Measurements from ENCODE around the gene ADGRD1.

Gene ADGRD1

DNA sequence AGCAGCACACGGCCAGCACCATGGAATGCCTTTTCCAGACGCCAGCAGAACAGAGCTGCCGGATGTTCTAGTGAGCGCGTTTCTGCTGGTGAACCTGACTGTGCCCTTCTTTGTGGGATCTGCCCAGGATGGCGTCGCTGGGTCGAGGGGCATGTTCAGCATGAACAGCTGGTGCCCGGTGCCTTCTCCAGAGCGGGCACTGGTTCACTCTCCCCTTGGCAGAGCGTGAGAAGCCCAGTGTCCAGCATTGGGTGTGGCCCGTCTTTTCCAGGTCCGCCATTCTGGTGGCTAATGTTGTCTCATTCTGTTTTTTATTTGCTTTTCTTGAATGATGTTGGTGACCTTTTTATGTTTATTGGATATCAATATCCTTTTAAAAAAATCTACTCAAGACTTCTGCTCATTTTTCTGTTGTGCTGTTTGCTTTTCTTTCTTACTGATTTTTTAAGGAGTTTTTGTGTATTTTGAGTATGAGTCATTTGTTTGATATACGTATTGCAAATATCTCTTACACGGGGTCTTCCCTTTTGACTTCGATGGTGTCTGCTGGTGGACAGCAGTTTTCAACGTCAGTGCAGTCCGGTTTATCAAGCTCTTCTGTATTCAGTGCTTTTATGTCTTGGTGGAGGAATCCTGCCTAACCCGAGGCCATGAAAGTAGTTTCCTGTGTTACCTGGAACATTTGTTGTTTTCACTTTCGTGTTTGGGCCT is 74.3 kb downstream of the ADGRD1 start:
- DNase-seq, result no peak

DNA sequence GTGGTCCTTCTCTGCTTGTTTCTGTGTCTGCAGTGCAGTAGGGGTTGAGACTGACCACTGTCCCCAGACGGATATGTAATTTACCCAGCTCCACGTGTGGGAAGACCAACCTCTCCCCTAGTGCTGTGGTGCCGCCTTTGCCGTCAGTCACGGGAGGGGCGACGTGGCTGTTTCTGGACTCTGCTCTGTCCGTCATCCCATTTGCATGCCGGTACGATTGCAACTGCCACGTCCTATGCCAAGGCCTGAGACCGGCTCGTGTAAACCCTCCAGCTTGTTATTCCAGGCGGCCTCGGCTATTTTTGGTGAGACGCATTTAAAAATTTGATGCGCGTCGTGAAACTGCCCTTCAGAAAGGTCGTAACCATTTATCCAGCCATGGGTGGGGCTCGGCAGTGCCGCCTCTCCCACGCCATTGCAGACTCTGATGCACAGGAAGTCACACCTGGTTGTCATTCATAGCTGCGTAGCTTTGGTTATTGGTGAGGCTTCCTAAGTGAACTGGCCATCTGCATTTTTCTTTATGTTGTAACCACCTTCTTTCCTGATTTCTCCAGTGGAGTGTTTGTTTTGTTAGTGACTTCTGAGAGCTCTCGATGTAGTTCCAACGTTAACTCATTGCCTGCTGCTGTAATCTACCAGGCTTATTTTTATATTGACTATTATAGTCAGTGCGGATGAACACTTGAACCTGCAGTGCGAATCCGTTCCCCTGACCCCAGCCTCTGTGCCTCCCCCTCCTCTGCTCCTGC is 75.1 kb downstream of the ADGRD1 start:
- no peak for DNase-seq

DNA sequence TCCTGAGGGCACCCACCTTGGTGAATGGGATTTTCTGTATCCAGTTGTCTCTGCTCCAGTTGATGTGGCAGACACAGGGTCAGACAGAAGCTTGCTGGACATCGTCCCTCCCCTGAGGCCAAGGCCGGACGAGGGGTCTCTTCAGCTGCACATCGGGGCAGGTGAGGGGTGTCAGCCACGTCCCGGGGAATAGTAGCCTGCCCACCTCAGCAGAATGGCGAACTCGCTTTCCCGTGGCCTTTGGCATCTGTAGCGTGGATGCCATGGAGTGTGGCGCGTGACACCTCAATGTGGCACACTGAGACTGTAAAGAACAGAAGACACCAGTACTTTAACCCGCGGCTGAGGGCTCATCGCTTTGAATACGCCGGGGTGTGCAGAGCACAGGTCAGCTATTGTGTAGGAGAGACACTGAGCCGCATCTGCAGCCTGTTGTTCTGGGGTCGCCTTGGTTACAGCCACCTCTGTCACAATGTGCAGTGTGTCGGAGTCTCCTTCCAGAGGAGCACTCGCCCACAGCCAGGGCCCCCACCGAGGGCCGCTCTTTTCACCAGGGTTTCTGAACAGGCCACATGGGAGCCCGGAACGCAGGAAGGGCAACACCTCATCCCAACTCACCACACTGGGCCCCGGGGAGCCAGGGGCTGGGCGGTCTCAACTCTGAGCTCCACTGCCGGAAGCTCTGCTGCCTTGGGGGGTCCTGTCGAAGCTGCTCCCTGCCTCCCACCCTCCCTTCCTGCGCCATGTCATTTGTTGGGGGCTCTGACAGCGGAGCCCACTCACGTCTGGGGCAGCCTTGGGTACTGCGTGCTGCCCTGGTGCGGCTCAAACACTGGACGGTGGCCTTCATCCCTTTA is 77.0 kb downstream of the ADGRD1 start:
- no peak for DNase-seq

DNA sequence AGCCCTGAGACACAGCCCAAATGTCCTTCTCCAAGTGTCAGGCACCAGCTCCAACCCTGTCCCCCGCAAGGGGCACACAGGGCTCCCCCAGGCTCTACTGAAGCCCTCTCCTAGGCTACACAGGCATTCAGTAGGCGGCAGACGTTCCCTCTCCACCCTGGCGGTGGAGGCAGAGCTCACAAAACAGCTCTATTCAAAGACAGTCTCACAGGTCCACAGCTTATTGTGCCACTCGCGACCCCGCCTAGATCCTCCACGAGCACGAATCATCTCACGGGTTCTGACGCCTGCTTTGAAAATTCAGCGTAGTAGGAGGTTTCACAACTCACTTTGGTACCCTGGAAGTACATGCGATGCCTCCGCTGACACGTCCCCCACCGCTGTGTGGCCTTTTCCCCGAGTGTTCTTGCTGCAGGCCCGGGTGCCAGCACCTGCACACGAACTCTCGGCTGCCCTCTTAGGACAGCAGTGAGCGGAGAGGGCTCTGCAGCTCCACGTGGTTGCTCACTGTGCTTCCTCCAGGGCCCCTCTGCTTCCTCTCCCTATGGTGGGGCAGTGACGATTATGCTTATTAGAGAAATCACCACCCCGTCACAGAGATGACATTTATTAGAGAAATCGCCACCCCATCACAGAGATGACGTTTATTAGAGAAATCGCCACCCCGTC is 78.5 kb downstream of the ADGRD1 start:
- no peak for DNase-seq

DNA sequence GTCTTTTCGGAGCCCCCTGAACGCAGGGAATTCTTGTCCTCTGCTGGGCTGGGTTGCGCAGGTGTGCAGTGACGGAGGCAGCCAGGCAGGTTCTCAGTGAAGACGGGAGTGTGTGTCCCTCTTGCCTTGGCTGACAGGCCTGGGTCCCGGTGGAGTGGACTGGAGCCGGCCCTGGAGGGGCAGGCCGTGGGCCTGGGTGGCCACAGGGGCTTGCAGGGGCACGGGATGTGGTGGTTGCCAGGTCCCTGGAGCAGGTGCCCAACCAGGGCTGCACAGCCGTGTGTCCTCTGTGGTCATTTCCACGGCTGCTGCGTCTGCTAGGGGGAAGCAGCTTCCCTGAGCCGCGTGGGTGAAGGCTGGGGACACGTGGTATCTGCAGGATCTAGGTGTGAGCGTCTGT is 79.8 kb downstream of the ADGRD1 start:
- no peak for DNase-seq

DNA sequence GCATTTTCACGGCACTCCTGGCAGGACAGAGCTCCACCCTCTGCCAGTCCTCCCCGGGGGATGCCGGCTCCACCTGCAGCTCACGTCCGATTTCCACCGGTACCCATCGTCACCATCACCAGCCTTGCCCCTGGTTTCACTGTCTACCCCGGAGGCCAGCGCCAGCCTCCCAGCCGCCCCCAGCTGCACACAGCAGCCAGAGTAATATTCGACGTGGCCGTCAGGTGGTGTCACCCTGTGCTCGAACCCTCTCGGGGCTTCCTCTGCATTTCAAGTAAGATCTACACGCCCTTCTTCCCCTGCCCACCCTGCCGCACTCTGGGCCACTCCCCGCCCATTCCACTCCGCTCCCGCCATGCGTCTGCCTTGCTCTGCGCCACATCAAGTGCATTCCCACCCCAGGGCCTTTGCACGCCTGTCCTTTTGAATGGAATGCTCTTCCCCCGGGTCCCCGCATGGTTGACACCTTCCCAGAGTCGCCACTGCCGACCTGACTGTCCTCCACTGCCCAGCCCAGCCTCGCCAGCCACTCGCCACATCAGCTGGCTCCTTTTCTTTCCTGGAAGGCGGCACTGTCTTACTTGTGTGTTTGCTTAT is 80.3 kb downstream of the ADGRD1 start:
- no peak for DNase-seq

DNA sequence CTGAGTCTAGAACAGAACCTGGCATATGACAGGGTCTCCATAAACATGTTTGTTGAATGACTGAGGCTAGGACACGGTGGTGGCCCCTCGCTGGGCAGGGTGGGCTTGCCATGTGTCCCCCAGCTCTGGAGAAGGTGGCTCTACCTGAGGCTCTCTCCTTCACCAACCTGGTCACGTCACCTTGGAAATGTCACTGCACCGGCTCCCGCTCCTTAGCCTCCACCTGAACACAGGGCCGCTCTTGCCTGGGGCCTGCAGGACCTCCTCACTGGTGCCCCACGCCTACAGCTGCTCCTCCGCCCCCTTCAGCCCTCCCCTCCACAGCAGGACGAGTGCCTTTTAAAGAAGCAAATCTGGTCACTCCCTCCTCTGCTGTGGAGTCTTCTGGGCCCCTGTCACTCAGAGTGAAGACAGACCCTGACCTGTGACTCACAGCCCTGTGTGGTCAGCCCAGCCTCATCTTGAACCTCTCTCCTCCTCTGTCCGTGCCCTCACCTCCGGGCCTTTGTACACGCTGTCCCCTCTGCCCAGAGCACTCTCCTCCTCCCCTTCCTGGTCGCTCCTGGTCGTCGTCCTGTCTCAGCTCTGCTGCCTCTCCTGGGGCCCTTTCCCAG is 81.0 kb downstream of the ADGRD1 start:
- DNase-seq, result no peak

DNA sequence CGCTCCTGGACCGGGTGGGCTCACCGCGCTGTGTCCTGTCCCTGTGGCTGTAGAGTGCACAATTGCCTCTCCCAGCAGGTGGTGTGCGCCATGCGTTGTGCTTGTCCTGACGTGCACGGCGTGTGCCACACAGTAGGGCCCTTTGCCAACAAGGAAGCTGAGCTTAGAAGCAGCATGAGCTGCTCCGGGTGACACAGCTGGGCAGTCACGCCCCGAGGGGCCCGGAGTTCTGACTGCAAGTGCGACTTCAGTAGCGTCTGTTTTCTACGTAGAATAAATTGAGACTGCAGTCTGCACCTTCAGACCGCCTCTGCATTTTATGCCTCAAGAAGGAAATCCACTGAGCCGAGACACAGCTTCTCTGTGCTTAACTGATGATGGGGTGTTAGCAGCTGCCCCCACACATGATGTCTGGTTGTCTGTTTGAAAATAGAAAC is 81.6 kb downstream of the ADGRD1 start:
- DNase-seq, result no peak

DNA sequence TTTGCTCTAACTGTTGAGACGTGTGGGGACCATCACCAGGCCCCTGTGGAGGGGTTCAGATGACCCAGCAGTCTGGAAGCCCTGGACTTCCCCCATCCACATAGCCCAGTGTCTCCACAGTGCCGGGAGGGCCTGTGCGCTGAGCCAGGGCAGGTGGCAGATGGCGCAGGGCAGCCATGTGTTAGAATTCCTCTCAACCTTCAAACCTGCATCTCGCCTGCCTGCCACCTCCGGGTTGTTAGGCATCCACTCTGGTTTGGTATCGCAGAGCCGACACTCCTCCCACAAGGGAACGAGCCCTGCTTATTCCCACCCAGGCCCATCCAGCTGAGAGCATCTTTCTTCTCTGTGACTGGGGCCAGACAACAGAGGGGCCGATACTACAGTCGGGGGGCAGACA is 84.5 kb downstream of the ADGRD1 start:
- DNase-seq, result no peak

DNA sequence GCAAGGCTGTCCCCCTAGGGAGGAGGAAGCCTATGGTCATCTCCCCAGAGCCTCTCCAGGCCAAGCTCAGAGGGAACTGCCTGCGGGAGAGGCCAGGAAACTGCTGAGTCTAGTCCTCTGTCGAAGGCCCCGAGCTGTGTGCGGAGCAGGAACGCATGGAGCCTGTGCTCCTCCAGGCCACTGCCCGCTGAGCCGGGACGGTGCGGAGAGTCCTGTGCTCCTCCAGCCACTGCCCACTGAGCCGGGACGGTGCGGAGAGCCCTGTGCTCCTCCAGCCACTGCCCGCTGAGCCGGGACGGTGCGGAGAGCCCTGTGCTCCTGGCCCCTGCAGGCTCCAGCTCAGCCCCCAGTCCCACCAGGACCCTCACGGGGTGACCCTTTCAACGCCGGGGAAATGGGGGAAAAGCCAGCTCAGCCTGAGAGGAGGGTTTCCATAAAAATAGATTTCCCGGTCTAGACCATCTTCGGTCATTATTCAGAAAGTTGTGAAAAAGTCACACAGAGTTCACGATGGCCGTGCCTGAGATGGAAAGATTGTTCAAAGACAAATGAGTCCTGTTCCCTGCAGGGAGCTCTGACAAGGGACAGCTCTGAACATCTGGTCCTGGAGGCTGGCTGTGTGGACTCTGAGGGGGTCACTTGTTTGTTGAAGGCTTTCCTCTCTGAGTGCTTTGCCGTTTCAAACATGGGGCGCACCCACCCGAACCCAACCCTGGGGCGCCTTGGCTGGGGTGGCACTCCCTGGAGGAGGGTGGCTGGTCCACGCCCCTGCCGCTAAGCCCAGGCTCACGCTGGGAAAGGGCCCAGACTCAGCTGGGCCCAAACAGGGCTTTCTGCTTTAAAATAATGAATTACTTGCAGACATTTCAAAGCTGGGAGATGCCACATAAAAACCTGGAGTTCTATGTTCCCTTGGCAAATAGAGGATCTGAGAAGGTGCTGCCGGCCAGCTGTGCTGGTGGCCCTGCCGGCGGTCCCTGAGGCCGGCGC is 85.5 kb downstream of the ADGRD1 start:
- DNase-seq, result no peak

DNA sequence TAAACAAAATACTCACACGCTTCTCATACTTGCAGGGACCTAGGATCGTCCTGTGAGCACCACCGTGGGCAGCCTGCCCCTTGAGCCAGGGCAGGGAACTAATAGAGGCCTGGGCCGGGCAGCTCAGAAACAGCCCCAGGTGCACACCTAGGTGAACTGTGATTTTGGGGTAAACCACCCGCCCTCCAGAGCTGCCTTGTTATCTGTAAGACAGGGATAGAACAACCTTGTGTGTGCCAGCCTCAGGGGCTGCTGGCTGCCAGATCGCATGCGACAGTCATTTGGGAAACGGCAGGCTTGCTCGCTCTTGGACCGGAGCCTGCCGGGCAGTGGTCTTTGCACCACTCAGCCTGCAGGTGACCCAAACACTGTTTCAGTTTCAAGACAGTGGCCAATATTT is 86.8 kb downstream of the ADGRD1 start:
- DNase-seq, result no peak

DNA sequence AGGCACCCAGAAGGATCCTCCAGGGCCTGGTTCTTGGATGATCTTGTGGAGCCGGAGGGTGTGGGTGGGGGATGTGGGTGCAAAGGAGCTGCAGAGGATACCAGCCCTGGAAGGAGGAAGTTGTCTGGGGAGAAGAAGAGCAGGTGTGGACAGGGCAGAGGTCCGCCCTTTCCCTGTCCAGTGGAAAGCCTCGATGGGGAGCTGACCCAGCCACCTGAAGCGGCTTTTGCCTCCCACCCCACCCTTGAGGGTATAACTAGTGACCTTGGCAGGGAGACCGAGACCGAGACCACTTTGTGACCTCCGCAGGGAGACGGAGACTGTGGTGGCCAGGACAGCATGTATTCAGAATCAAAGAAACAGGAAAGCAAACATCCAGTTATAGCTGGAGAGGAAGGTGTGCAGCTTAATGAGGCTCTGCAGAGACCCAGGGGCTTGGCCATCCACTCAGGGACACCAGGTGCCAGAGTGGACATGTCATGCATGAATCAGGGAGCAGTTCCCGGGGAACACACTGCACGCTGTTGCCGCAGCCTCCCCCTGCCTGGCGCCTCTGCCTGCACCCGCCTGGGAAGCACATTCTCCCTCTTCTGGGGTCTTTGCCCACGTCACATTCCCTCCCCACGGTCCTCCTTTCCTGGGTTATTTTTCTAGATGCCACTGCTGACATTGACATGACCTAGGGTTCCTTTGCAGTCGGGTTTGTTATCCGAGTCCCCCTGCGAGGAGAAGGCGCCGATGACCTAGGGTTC is 87.7 kb downstream of the ADGRD1 start:
- DNase-seq, result no peak

DNA sequence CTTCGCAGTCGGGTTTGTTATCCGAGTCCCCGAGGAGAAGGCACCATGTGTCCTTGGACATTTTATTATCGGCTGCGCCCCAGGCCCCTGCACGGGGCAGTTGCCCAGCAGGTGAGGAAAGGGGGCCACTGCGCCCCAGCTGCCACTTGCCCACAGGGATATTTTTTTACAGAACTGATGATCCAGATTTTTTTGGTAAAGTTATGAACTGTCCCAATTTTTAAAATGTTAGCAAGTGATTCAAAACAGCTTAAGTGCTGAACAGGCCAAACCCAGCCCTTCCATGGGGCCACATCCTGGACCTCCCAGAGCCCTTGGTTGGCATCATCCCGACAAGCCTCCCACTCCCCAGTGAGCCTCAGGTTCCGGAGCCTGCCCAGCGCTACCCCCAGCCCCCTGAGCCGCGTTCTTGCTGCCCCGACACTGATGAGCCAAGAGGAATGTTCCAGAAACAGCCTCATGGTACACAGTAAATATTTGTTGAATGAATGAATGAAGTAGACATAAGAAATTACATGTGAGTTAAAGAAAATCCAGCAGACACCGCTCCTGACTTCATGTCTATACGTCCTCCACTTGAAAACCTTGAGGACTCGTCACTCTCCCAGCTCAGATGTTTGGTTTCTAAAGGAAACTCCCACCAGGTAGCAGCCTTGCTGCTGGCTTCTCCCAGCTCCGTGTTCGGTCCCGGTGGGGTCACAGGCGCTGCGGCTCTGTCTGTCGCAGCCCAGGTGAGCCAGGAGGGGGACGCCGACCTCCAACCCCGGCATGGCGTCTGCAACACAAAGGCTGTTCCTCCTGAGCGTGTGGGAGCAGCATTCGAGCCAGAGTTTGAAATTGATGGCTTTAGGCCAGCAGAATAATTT is 88.5 kb downstream of the ADGRD1 start:
- DNase-seq, result no peak

DNA sequence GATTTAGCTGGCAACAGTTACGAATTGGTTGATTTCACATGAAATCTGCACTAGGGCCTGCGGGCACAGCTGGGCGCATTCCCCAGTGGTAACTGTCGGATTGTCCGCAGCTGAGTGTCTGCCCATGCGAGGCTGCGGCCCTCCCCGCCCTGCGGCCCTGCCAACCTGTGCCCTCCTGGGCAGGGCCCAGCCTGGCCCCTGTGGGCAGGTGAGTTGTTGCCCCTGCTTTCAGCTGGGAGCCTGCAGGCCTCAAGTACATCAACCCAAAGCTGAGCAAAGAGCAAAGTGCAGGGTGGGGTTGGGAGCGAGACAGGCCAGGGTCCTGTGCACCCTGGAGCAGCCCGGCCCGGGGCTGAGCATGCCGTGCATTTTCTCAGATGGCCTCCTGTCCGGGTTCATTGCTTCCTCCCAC is 89.1 kb downstream of the ADGRD1 start:
- DNase-seq, result no peak

DNA sequence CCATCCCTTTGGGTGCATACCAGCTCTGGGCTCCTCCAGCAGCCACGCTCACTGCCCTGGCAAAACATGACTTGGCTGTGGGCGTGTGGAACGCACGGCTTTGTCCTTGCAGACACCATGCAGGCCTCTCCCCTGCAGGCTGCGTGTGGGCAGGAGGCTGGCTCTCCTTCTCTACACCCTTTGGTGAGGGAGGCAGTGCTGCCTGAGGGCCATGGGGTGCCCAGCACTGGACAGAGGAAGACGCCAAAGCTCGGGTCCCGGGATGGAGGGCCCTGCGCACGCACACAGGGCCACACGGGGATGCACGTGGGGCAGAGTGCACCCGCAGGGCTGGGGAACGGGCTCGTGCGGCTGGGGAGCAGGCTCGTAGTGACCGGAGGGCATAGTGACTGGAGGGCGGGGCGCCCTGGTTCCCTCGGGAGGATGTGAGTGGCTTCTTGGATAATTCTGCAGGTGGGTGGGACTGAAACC is 89.7 kb downstream of the ADGRD1 start:
- DNase-seq, result no peak

DNA sequence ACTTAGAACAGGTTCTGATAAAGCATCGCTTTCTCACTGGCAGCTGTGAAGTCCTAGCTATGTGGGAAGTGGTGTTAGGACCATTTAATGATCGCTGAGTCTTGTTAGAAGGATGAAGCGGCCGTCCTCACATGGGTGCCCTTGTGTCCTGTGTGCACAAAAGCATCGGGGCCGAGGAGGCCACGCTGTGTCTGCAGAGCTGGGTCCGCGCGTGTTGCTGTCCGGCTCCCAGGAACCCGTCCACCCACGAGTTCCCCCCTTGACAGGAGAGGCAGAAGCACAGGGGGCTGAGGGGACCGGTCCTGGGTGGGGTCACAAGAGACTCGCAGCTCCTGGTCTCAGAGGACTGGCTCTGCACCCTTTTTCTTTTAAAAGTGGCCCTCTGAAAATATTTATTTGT is 90.4 kb downstream of the ADGRD1 start:
- DNase-seq, result no peak

DNA sequence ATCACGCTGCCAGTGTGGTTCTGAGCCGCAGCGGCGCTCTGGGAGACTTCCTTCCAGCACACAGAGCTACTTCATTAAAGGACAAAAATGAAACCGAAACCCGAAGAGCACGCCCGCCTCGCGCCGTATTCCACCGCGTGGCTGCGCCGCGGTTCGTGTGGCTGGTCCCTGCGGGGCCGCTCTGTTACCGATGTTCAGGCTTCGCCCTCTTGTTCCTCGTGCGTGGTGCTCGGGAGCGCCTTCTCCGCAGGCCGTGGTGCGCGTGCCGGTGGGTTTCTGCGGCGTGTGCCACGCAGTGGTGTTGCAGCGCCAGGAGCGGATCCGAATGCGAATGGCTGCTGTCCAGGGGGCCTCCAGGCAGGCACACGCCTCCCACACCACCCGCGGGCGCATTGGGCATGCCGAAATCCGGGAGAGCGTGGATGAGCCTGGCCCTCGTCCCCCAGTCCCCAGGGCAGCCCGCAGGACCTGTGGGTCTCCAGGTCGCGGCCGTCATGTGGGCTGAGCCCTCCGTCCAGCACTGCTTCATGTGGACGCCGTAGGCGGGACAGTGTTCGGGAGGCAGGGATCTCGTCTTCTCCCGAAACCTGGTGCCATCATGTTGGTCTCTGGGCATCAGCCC is 91.2 kb downstream of the ADGRD1 start:
- DNase-seq, result no peak

DNA sequence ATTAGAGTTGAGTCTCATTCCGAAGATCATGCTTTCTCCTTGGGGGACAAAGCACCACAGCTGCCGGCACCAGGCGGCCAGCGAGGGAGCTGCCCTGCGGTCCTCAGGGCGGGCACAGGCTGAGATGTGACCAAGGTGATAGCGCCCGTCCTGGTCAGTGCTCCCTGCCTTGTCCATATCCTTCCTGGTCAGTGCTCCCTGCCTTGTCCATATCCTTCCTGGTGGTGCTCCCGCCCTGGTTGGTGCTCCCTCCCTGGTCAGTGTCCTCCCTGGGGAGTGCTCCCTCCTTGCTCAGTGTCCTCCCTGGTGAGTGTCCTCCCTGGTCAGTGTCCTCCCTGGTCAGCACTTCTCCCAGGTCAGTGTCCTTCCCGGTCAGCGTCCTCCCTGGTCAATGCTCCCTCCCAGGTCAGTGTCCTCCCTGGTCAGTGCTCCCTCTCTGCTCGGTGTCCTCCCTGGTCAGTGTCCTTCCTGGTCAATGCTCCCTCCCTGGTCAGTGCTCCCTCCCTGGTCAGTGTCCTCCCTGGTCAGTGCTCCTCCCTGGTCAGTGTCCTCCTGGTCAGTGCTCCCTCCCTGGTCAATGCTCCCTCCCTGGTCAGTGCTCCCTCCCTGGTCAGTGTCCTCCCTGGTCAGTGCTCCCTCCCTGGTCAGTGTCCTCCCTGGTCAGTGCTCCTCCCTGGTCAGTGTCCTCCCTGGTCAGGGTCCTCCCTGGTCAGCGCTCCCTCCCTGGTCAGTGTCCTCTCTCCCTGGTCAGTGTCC is 92.2 kb downstream of the ADGRD1 start:
- no peak for DNase-seq
